ENCODE data around the gene FAM163B. TPM values are rescaled to one million over a fixed set of nuclear protein-coding genes. Genes with fewer than 3 reads are reported as not detected.

FAM163B gene
- total RNA-seq, 1 experiment from 2014 or later: 2.0 TPM

DNA sequence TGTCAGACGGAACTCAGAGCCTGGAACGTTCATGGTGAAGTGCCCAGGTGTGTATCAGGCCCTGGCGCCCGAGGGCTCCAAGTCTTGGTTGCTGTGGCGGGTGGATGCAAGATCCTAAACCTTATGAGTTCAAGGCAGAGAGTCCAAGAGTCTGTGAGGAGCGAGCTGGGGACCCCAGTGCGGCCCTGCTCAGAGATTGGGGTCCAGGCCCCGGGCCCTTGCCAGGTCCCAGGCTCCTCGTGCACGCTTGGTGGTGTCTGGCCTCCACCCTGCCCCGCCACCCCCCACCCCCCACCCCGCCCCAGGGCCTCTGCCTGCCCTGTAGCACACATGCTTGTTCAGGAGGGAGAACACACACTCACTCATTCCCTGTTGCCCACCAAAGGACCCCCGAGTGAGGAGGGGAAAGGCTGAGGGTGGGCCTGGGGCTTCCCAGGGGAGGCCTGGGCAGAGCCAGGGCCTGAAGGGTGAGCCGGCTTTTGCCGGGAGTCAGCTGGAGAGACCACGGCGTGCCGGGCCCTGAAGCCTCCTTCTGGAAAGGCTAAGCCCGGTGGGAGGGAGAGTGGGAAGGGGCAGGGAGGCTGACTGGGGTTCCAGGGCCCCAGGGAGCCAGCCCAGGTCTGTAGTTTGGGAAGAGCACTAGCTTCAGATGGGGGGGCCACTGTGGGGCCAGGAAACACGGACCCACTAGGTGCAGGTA, 37.1 kb downstream of the FAM163B start (continued):
- TF ChIP-seq GTF2I (CRISPR knock-in tag; conservative IDR thresholded peaks at IDR 0.05): no peak
- TF ChIP-seq NFYB (CRISPR knock-in tag; conservative IDR thresholded peaks at IDR 0.05; ENCODE audit: low read depth): no peak
- no peak for TF ChIP-seq NFE2L1 (CRISPR knock-in tag; IDR thresholded peaks at IDR 0.05)
- no peak for TF ChIP-seq PRRX2 (CRISPR knock-in tag; IDR thresholded peaks at IDR 0.05)

GRCh38 chr9:133571391-133571890, 37.7 kb downstream of the FAM163B start:
- no peaks in the 10 kb centered on the region for H3K27me3 Mint-ChIP-seq (ENCODE audit: low read depth)
- H3K36me3 Mint-ChIP-seq: no peaks in the 10 kb centered on the region
- ATAC-seq (no peak), DNase-seq (ENCODE audit: low spot score) (no peak)
- CTCF ChIA-PET: interaction anchor here (0.6 to 1.9 kb wide), 3 partner anchors 13 to 625 kb away, joined by 3 to 6 read pairs (median 6); no protein-coding TSS in a partner anchor
- no peaks in the 10 kb centered on the region for H3K9me3 Mint-ChIP-seq
- no peak overlapping the region for H3K4me3 Mint-ChIP-seq
- TF ChIP-seq ZNF423 (CRISPR knock-in tag; IDR thresholded peaks at IDR 0.05): no peak
- H3K27ac Mint-ChIP-seq: no peak overlapping the region
- H3K4me1 Mint-ChIP-seq: peaks cover 6% of the 10 kb centered on the region
- POLR2A ChIA-PET: no interaction called here

DNA sequence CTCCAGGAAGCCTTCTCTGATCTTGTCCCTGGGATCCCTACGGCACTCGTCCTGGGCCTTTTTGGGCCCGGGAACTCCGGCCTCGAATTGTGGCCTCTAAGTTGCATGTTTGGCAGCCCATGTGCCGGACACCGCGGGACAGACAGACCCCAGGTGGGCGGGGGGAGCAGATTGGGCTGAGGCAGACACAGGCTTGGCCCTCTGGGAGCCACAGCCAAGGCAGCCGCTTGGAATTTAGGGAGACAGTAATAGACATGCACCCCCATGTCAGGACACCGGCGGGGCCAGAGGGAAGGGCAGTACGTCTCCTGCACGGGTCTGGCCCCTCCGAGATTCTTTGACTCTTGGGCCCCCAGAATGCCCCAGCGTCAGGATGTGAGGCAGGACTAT, 38.5 kb downstream of the FAM163B start:
- no peak for DNase-seq (ENCODE audit: low spot score)
- TF ChIP-seq ZSCAN18 (CRISPR knock-in tag; IDR thresholded peaks at IDR 0.05): no peak
- TF ChIP-seq, protein P1, sequence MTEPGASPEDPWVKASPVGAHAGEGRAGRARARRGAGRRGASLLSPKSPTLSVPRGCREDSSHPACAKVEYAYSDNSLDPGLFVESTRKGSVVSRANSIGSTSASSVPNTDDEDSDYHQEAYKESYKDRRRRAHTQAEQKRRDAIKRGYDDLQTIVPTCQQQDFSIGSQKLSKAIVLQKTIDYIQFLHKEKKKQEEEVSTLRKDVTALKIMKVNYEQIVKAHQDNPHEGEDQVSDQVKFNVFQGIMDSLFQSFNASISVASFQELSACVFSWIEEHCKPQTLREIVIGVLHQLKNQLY (CRISPR knock-in tag; IDR thresholded peaks at IDR 0.05): no peak
- H3K4me1 Mint-ChIP-seq: peaks cover 5% of the 10 kb centered on the region; the same call in 1 of the 2 replicates
- no peaks in the 10 kb centered on the region for H3K9me3 Mint-ChIP-seq
- POLR2A ChIA-PET: interaction anchor here (0.8 kb wide), 1 partner anchor 36 kb away, joined by 3 read pairs; the partner anchor contains the start of gene ADAMTSL2
- ATAC-seq: no peak
- no peaks in the 10 kb centered on the region for H3K36me3 Mint-ChIP-seq
- no peak overlapping the region; the same call in 1 of the 2 replicates for H3K27ac Mint-ChIP-seq
- CTCF ChIA-PET: interaction anchor here (0.6 to 1.3 kb wide), 8 partner anchors 11 to 160 kb away, joined by 3 to 8 read pairs (median 3); no protein-coding TSS in a partner anchor
- H3K27me3 Mint-ChIP-seq (ENCODE audit: low read depth): no peaks in the 10 kb centered on the region
- no peak overlapping the region for H3K4me3 Mint-ChIP-seq

DNA sequence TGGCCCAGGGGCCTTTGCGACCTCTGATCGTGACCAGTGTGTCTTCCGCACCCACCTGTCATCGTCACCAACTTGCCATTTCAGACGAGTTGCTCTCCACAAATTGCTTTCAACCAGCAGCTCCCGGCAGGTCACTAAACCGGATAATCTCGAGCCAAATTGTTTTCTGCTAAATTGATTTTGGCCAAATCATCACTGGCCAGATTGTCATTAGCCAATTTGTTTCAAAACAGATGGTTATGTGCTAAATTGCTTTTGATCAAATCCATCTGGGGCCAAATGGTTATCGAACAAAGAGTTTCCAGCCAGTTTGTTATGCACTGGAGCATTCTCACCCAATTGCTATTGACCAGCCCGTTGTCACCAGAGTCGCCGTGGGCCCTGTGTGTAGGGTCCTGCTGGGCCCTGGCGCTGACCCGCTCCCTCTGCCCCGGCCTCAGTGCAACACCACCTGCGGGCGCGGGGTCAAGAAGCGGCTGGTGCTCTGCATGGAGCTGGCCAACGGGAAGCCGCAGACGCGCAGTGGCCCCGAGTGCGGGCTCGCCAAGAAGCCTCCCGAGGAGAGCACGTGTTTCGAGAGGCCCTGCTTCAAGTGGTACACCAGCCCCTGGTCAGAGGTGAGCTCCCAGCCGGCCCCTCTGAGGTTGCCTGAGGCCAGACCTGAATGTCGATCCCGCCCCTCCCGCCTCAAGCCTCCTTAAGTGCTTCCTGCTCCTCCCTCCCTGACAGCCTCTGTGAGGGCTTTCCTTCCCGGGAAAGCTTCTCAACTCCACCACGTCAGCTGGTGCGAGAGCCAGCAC, 39.1 kb downstream of the FAM163B start:
- CTCF ChIA-PET: interaction anchor here (0.6 to 1.3 kb wide), 8 partner anchors 11 to 160 kb away, joined by 3 to 8 read pairs (median 3); no protein-coding TSS in a partner anchor
- no peak overlapping the region; the same call in 1 of the 2 replicates for H3K27ac Mint-ChIP-seq
- DNase-seq (ENCODE audit: low spot score) (peak; percentile 56), ATAC-seq (peak; percentile 74)
- POLR2A ChIA-PET: interaction anchor here (0.8 kb wide), 1 partner anchor 35 kb away, joined by 3 read pairs; the partner anchor contains the start of gene ADAMTSL2
- no peak overlapping the region for H3K4me3 Mint-ChIP-seq
- no peaks in the 10 kb centered on the region for H3K36me3 Mint-ChIP-seq
- no peaks in the 10 kb centered on the region for H3K27me3 Mint-ChIP-seq (ENCODE audit: low read depth)
- peaks cover 5% of the 10 kb centered on the region; the same call in 1 of the 2 replicates for H3K4me1 Mint-ChIP-seq
- H3K9me3 Mint-ChIP-seq: no peaks in the 10 kb centered on the region
- TF ChIP-seq ZNF425 (CRISPR knock-in tag; conservative IDR thresholded peaks at IDR 0.05) (no peak), ATF6 (CRISPR knock-in tag; IDR thresholded peaks at IDR 0.05) (no peak), RELA (CRISPR knock-in tag; IDR thresholded peaks at IDR 0.05; ENCODE audit: borderline replicate concordance) (no peak), ATF2 (CRISPR knock-in tag; IDR thresholded peaks at IDR 0.05; ENCODE audit: borderline replicate concordance, low read depth) (no peak), AFF4 (CRISPR knock-in tag; IDR thresholded peaks at IDR 0.05; ENCODE audit: borderline replicate concordance) (no peak)
- TF ChIP-seq, protein P2, sequence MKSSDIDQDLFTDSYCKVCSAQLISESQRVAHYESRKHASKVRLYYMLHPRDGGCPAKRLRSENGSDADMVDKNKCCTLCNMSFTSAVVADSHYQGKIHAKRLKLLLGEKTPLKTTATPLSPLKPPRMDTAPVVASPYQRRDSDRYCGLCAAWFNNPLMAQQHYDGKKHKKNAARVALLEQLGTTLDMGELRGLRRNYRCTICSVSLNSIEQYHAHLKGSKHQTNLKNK (CRISPR knock-in tag; IDR thresholded peaks at IDR 0.05): no peak

Measured in WTC11 (cell line).